Measurements from ENCODE around the gene GLO1.

GLO1 gene

GRCh38 chr6:38673397-38674165 is 29.4 kb downstream of the GLO1 start:
- in situ Hi-C loops (cut with MboI; ENCODE audit: low sequenced_read_pairs) = no loop called here

- in situ Hi-C loops (cut with MboI; ENCODE audit: low sequenced_read_pairs) = no loop called here
Observed at GRCh38 chr6:38671885-38672467, 31.0 kb downstream of the GLO1 start.

- in situ Hi-C loops (cut with MboI; ENCODE audit: low sequenced_read_pairs) = no loop called here
Observed at GRCh38 chr6:38658418-38659167, 44.4 kb downstream of the GLO1 start.

- in situ Hi-C loops (cut with MboI; ENCODE audit: low sequenced_read_pairs) = no loop called here
Observed at GRCh38 chr6:38656896-38657295, 46.0 kb downstream of the GLO1 start.

GRCh38 chr6:38654263-38654662 is 48.7 kb downstream of the GLO1 start:
- in situ Hi-C loops (cut with MboI; ENCODE audit: low sequenced_read_pairs) = no loop called here

GRCh38 chr6:38651121-38651784 is 51.7 kb downstream of the GLO1 start:
- in situ Hi-C loops (cut with MboI; ENCODE audit: low sequenced_read_pairs) = no loop called here

- in situ Hi-C loops (cut with MboI; ENCODE audit: low sequenced_read_pairs) = no loop called here
Observed at GRCh38 chr6:38650207-38650752, 52.7 kb downstream of the GLO1 start.

- in situ Hi-C loops (cut with MboI; ENCODE audit: low sequenced_read_pairs) = no loop called here
Observed at GRCh38 chr6:38649744-38650143, 53.2 kb downstream of the GLO1 start.

- in situ Hi-C loops (cut with MboI; ENCODE audit: low sequenced_read_pairs) = no loop called here
Observed at GRCh38 chr6:38648629-38649028, 54.3 kb downstream of the GLO1 start.

GRCh38 chr6:38646166-38646878 is 56.6 kb downstream of the GLO1 start:
- in situ Hi-C loops (cut with MboI; ENCODE audit: low sequenced_read_pairs) = no loop called here

GRCh38 chr6:38644951-38645350 is 58.0 kb downstream of the GLO1 start:
- in situ Hi-C loops (cut with MboI; ENCODE audit: low sequenced_read_pairs) = no loop called here

GRCh38 chr6:38640216-38640909 is 62.6 kb downstream of the GLO1 start:
- in situ Hi-C loops (cut with MboI; ENCODE audit: low sequenced_read_pairs) = no loop called here

- in situ Hi-C loops (cut with MboI; ENCODE audit: low sequenced_read_pairs) = no loop called here
Observed at GRCh38 chr6:38639498-38640215, 63.3 kb downstream of the GLO1 start, which contains the start of gene BTBD9. TSS of gene BTBD9 (minus strand) at chr6:38639929.

- in situ Hi-C loops (cut with MboI; ENCODE audit: low sequenced_read_pairs) = no loop called here
Observed at GRCh38 chr6:38638941-38639497, 63.9 kb downstream of the GLO1 start.

- in situ Hi-C loops (cut with MboI; ENCODE audit: low sequenced_read_pairs) = no loop called here
Observed at GRCh38 chr6:38637756-38638155, 65.2 kb downstream of the GLO1 start.

- in situ Hi-C loops (cut with MboI; ENCODE audit: low sequenced_read_pairs) = no loop called here
Observed at GRCh38 chr6:38636027-38636426, 66.9 kb downstream of the GLO1 start.

- in situ Hi-C loops (cut with MboI; ENCODE audit: low sequenced_read_pairs) = no loop called here
Observed at GRCh38 chr6:38634518-38634917, 68.4 kb downstream of the GLO1 start.

- in situ Hi-C loops (cut with MboI; ENCODE audit: low sequenced_read_pairs) = no loop called here
Observed at GRCh38 chr6:38632490-38632889, 70.5 kb downstream of the GLO1 start.

Data from HL-60/S4 (cell line).